ENCODE data around the gene HS3ST1. TPM values are rescaled to one million over a fixed set of nuclear protein-coding genes. Genes with fewer than 3 reads are reported as not detected.

The HS3ST1 gene
- total RNA-seq, 1 experiment from 2014 or later = 4.2 TPM

- no peak overlapping the region for H2AFZ ChIP-seq (ENCODE audit: low read length)
- DNase-seq (no peak), ATAC-seq (no peak)
- no peaks in the 10 kb centered on the region for H3K27me3 ChIP-seq (ENCODE audit: low read length)
- no peak overlapping the region for H3K9ac ChIP-seq (ENCODE audit: low read length)
- no peak for TF ChIP-seq EZH2phosphoT487 (IDR thresholded peaks at IDR 0.05; ENCODE audit: borderline replicate concordance, low read length)
- TF ChIP-seq, protein P1, sequence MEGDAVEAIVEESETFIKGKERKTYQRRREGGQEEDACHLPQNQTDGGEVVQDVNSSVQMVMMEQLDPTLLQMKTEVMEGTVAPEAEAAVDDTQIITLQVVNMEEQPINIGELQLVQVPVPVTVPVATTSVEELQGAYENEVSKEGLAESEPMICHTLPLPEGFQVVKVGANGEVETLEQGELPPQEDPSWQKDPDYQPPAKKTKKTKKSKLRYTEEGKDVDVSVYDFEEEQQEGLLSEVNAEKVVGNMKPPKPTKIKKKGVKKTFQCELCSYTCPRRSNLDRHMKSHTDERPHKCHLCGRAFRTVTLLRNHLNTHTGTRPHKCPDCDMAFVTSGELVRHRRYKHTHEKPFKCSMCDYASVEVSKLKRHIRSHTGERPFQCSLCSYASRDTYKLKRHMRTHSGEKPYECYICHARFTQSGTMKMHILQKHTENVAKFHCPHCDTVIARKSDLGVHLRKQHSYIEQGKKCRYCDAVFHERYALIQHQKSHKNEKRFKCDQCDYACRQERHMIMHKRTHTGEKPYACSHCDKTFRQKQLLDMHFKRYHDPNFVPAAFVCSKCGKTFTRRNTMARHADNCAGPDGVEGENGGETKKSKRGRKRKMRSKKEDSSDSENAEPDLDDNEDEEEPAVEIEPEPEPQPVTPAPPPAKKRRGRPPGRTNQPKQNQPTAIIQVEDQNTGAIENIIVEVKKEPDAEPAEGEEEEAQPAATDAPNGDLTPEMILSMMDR (conservative IDR thresholded peaks at IDR 0.05; ENCODE audit: low read depth, low read length) = no peak
- TF ChIP-seq EZH2 (IDR thresholded peaks at IDR 0.05; ENCODE audit: low read length, unreplicated experiment) = no peak
- H4K20me1 ChIP-seq (ENCODE audit: low read length) = no peaks in the 10 kb centered on the region; the same call in 1 of the 2 replicates
- ChIA-PET CTCF (no interaction called here), POLR2A (ENCODE audit: unreplicated experiment) (no interaction called here)
- no peaks in the 10 kb centered on the region for H3F3A ChIP-seq (ENCODE audit: low read length, unreplicated experiment)
- intact Hi-C loops (cut with micrococcal nuclease) = loop anchor here (5.0 kb wide), 1 partner anchor 843 kb away; no protein-coding TSS in a partner anchor
- no peak overlapping the region for H3K4me2 ChIP-seq (ENCODE audit: low read length)
- H3K4me3 ChIP-seq (ENCODE audit: low read length) = no peak overlapping the region
- H3K9me3 ChIP-seq (ENCODE audit: low read length) = no peaks in the 10 kb centered on the region
- no peak overlapping the region for H3K27ac ChIP-seq (ENCODE audit: low read length)
- H3K79me2 ChIP-seq (ENCODE audit: low read length) = peaks cover 9% of the 10 kb centered on the region
- H3K4me1 ChIP-seq (ENCODE audit: insufficient read depth, low read length) = peaks cover 17% of the 10 kb centered on the region
- no TSS peak for BruUV-seq (replicated peaks)
- no peaks in the 10 kb centered on the region for H3K9me2 ChIP-seq (replicated peaks; ENCODE audit: low read length)
- H3K36me3 ChIP-seq (ENCODE audit: low read depth, low read length) = no peaks in the 10 kb centered on the region
These were observed 3.8 kb downstream of the HS3ST1 start for GRCh38 chr4:11424856-11425255.

DNA sequence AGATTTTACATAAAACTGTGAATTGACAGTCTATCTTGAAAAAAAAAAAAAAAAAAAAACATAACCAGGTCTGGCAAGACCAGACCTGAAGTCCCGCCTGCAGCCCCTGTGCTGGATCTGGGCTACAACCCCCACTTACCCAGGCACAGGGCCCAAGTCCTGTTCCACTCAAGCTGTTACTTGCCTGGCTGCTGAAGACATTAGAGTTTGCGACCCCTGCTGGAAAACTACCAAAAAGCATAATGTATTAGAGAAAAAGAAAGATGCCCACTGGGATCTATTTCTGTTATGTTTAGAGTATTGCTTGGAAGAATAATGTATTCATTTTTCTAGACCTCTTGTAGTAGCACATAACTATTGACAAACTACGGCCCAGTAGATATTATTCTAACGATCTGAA, 4.7 kb downstream of the HS3ST1 start:
- Histone ChIP-seq H3K9me2 (replicated peaks; ENCODE audit: low read length) (no peaks in the 10 kb centered on the region), H3K36me3 (ENCODE audit: low read depth, low read length) (no peaks in the 10 kb centered on the region), H3K79me2 (ENCODE audit: low read length) (peaks cover 7% of the 10 kb centered on the region; the same call in 1 of the 2 replicates), H3K4me3 (ENCODE audit: low read length) (no peak overlapping the region), H3K27me3 (ENCODE audit: low read length) (no peaks in the 10 kb centered on the region), H3K4me2 (ENCODE audit: low read length) (no peak overlapping the region), H4K20me1 (ENCODE audit: low read length) (no peaks in the 10 kb centered on the region; the same call in 1 of the 2 replicates), H3K9me3 (ENCODE audit: low read length) (no peaks in the 10 kb centered on the region), H3F3A (ENCODE audit: low read length, unreplicated experiment) (no peaks in the 10 kb centered on the region), H3K27ac (ENCODE audit: low read length) (no peak overlapping the region), H3K9ac (ENCODE audit: low read length) (no peak overlapping the region), H2AFZ (ENCODE audit: low read length) (no peak overlapping the region), H3K4me1 (ENCODE audit: insufficient read depth, low read length) (peaks cover 15% of the 10 kb centered on the region)
- ChIA-PET CTCF (no interaction called here), POLR2A (ENCODE audit: unreplicated experiment) (no interaction called here)
- TF ChIP-seq EZH2phosphoT487 (IDR thresholded peaks at IDR 0.05; ENCODE audit: borderline replicate concordance, low read length) = no peak
- TF ChIP-seq, protein P1 (conservative IDR thresholded peaks at IDR 0.05; ENCODE audit: low read depth, low read length) = no peak; the same call in 1 of the 2 replicates
- intact Hi-C loops (cut with micrococcal nuclease) = no loop called here
- DNase-seq (peak; percentile 6), ATAC-seq (no peak)
- BruUV-seq (replicated peaks) = no TSS peak

DNA sequence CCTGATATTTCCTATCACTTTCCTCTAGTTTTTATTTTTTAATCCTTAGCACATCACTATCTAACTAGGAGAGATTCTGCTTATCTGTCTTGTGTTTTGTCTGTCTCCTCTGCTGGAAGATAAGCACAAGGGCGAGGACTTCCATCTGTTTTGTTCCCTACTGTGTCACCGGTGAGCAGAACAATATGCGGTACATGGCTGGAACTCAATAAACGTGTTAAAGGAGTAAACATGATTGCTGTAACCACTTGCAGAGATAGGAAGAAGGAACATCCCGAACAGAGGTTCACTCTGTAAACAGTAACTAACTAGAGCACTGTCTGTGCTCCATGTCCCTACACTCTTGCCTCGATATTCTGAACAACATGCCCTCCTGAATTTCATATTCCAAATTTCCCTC, 5.2 kb downstream of the HS3ST1 start:
- Histone ChIP-seq H3K9me3 (ENCODE audit: low read length) (no peaks in the 10 kb centered on the region), H3F3A (ENCODE audit: low read length, unreplicated experiment) (no peaks in the 10 kb centered on the region), H3K4me2 (ENCODE audit: low read length) (no peak overlapping the region), H3K4me1 (ENCODE audit: insufficient read depth, low read length) (peaks cover 15% of the 10 kb centered on the region), H3K79me2 (ENCODE audit: low read length) (peaks cover 7% of the 10 kb centered on the region; the same call in 1 of the 2 replicates), H3K9ac (ENCODE audit: low read length) (no peak overlapping the region), H2AFZ (ENCODE audit: low read length) (no peak overlapping the region), H3K9me2 (replicated peaks; ENCODE audit: low read length) (no peaks in the 10 kb centered on the region), H3K27ac (ENCODE audit: low read length) (no peak overlapping the region), H3K27me3 (ENCODE audit: low read length) (no peaks in the 10 kb centered on the region), H3K36me3 (ENCODE audit: low read depth, low read length) (no peaks in the 10 kb centered on the region), H4K20me1 (ENCODE audit: low read length) (no peaks in the 10 kb centered on the region; the same call in 1 of the 2 replicates), H3K4me3 (ENCODE audit: low read length) (no peak overlapping the region)
- no peak for TF ChIP-seq EZH2 (IDR thresholded peaks at IDR 0.05; ENCODE audit: low read length, unreplicated experiment)
- TF ChIP-seq EZH2phosphoT487 (IDR thresholded peaks at IDR 0.05; ENCODE audit: borderline replicate concordance, low read length) = no peak
- TF ChIP-seq, protein P1 (conservative IDR thresholded peaks at IDR 0.05; ENCODE audit: low read depth, low read length) = no peak
- intact Hi-C loops (cut with micrococcal nuclease) = no loop called here
- ChIA-PET CTCF (no interaction called here), POLR2A (ENCODE audit: unreplicated experiment) (no interaction called here)
- no TSS peak for BruUV-seq (replicated peaks)
- DNase-seq (no peak), ATAC-seq (no peak)

Measured in PC-3 (cell line).